ENCODE results near the gene CARS1.

Gene CARS1

GRCh38 chr11:3009481-3009880, 47.7 kb downstream of the CARS1 start:
- no peak for DNase-seq (ENCODE audit: low read depth in 3 of 3)

- DNase-seq (ENCODE audit: low read depth in 3 of 3): no peak
Measured at GRCh38 chr11:3008746-3009336, 48.4 kb downstream of the CARS1 start.

GRCh38 chr11:3007404-3008010, 49.7 kb downstream of the CARS1 start:
- no peak for DNase-seq (ENCODE audit: low read depth in 3 of 3)

GRCh38 chr11:3006505-3007260, 50.5 kb downstream of the CARS1 start:
- DNase-seq (ENCODE audit: low read depth in 3 of 3): no peak

- DNase-seq (ENCODE audit: low read depth in 3 of 3): no peak
Measured at GRCh38 chr11:3004481-3004880, 52.7 kb downstream of the CARS1 start.

- DNase-seq (ENCODE audit: low read depth in 3 of 3): no peak
Measured at GRCh38 chr11:3003396-3004231, 53.6 kb downstream of the CARS1 start.

- DNase-seq (ENCODE audit: low read depth in 3 of 3): no peak
Measured at GRCh38 chr11:3002871-3003270, 54.4 kb downstream of the CARS1 start.

- no peak for DNase-seq (ENCODE audit: low read depth in 3 of 3)
Measured at GRCh38 chr11:3002351-3002861, 54.8 kb downstream of the CARS1 start.

- DNase-seq (ENCODE audit: low read depth in 3 of 3): no peak
Measured at GRCh38 chr11:3001496-3001895, 55.7 kb downstream of the CARS1 start.

GRCh38 chr11:3000032-3000961, 56.9 kb downstream of the CARS1 start:
- DNase-seq (ENCODE audit: low read depth in 3 of 3): no peak

GRCh38 chr11:2999464-2999998, 57.7 kb downstream of the CARS1 start:
- DNase-seq (ENCODE audit: low read depth in 3 of 3): no peak

GRCh38 chr11:2998073-2998850, 59.0 kb downstream of the CARS1 start:
- no peak for DNase-seq (ENCODE audit: low read depth in 3 of 3)

GRCh38 chr11:2997406-2997805, 59.8 kb downstream of the CARS1 start:
- no peak for DNase-seq (ENCODE audit: low read depth in 3 of 3)

- no peak for DNase-seq (ENCODE audit: low read depth in 3 of 3)
Measured at GRCh38 chr11:2996976-2997375, 60.2 kb downstream of the CARS1 start.

GRCh38 chr11:2995893-2996554, 61.2 kb downstream of the CARS1 start:
- no peak for DNase-seq (ENCODE audit: low read depth in 3 of 3)

- no peak for DNase-seq (ENCODE audit: low read depth in 3 of 3)
Measured at GRCh38 chr11:2995031-2995561, 62.1 kb downstream of the CARS1 start.

GRCh38 chr11:2994336-2994730, 62.9 kb downstream of the CARS1 start:
- DNase-seq (ENCODE audit: low read depth in 3 of 3): no peak

- no peak for DNase-seq (ENCODE audit: low read depth in 3 of 3)
Measured at GRCh38 chr11:2992997-2993325, 64.3 kb downstream of the CARS1 start.

Data from stimulated activated CD4-positive, alpha-beta T cell treated with anti-CD3 and anti-CD28 coated beads, TNF-alpha, amount 100 ng/mL, for 4 hours (primary cell).